IMR-90 (cell line): Measurements from ENCODE around the gene SPC25. TPM values are rescaled to one million over a fixed set of nuclear protein-coding genes. Genes with fewer than 3 reads are reported as not detected.
"Not testable (repeated sequence)": the region's sequence is repeated elsewhere in the genome, so short reads cannot be mapped to it uniquely, and the experiment has no call there.

Source experiments
- ATAC-seq: fragments of 200-7000 bp; cut with Tn5 transposase; 2 replicates; pipeline ENCODE4 v1.9.1; 2020; ENCODE audit warnings: low read depth, mild to moderate bottlenecking, moderate library complexity
- BruUV-seq: library from RNA; stranded (reverse); fragments of 400-500 nt; replicated peaks from 2 replicates; lab custom pipeline; 2021; lab: Mats Ljungman, UMichigan
- CTCF ChIA-PET: fragments of 300-600 bp; formaldehyde crosslinking; extraction: SDS; loops from one replicate; lab custom pipeline; 2021; ENCODE audit warnings: antibody characterized with exemption; lab: Yijun Ruan, JAX
- POLR2A ChIA-PET: fragments of 300-600 bp; sonication (Branson Sonifier 250); formaldehyde crosslinking; loops from one replicate; lab custom pipeline; 2022; ENCODE audit warnings: antibody characterized with exemption; ENCODE audit not compliant: unreplicated experiment; lab: Charles Lee
- DNase-seq: peaks from one replicate; pipeline ENCODE4 v3.0.0; 2013
- H2AFZ ChIP-seq: replicated peaks from 2 replicates; pipeline ENCODE3; 2013; ENCODE audit warnings: low read length, mild to moderate bottlenecking; ENCODE audit not compliant: poor library complexity
- H2AK5ac ChIP-seq: 2 replicates; pipeline ENCODE4 v1.6.1; 2013; ENCODE audit warnings: low read depth, low read length, inconsistent platforms
- H2AK9ac ChIP-seq: replicated peaks from 2 replicates; pipeline ENCODE3; 2013; ENCODE audit warnings: mild to moderate bottlenecking, low read depth, low read length, moderate library complexity; ENCODE audit not compliant: poor library complexity
- H2BK120ac ChIP-seq: 2 replicates; pipeline ENCODE4 v1.6.1; 2013; ENCODE audit warnings: low read depth, low read length, inconsistent platforms
- H2BK15ac ChIP-seq: 3 replicates; pipeline ENCODE4 v1.6.1; 2013; ENCODE audit warnings: low read depth, low read length, inconsistent platforms
- H2BK20ac ChIP-seq: 2 replicates; pipeline ENCODE4 v1.6.1; 2013; ENCODE audit warnings: low read depth, mild to moderate bottlenecking, inconsistent platforms, low read length, moderate library complexity
- H2BK5ac ChIP-seq: 2 replicates; pipeline ENCODE4 v1.6.1; 2013; ENCODE audit warnings: mild to moderate bottlenecking, low read depth, low read length, inconsistent platforms; ENCODE audit not compliant: poor library complexity, severe bottlenecking
- H3K14ac ChIP-seq: replicated peaks from 2 replicates; pipeline ENCODE4 v1.6.1; 2013; ENCODE audit warnings: low read depth, low read length, inconsistent platforms
- H3K18ac ChIP-seq: 2 replicates; pipeline ENCODE4 v1.6.1; 2013; ENCODE audit warnings: low read depth, low read length, control low read depth
- H3K23ac ChIP-seq: 2 replicates; pipeline ENCODE4 v1.6.1; 2013; ENCODE audit warnings: low read depth, low read length, inconsistent platforms
- H3K27ac ChIP-seq: 2 replicates; pipeline ENCODE4 v1.5.1; 2013; ENCODE audit warnings: mild to moderate bottlenecking, control low read depth, low read length; ENCODE audit not compliant: insufficient read depth
- H3K27me3 ChIP-seq: 2 replicates; pipeline ENCODE4 v1.6.1; 2013; ENCODE audit warnings: low read length; ENCODE audit not compliant: control insufficient read depth, insufficient read depth
- H3K36me3 ChIP-seq: 2 replicates; pipeline ENCODE4 v1.6.1; 2013; ENCODE audit warnings: low read length, mixed read lengths; ENCODE audit not compliant: control insufficient read depth, insufficient read depth
- H3K4ac ChIP-seq: 2 replicates; pipeline ENCODE4 v1.6.1; 2013; ENCODE audit warnings: low read depth, low read length, inconsistent platforms
- H3K4me1 ChIP-seq: 2 replicates; pipeline ENCODE4 v1.6.1; 2013; ENCODE audit warnings: low read length, mixed read lengths; ENCODE audit not compliant: control insufficient read depth, insufficient read depth
- H3K4me2 ChIP-seq: 2 replicates; pipeline ENCODE4 v1.6.1; 2013; ENCODE audit warnings: low read depth, mild to moderate bottlenecking, control low read depth, low read length, moderate library complexity
- H3K4me3 ChIP-seq: 2 replicates; pipeline ENCODE4 v1.5.1; 2013; ENCODE audit warnings: low read depth, mild to moderate bottlenecking, control low read depth, low read length, moderate library complexity; ENCODE audit not compliant: insufficient read depth
- H3K56ac ChIP-seq: 2 replicates; pipeline ENCODE4 v1.6.1; 2013; ENCODE audit warnings: low read length, inconsistent platforms; ENCODE audit not compliant: insufficient read depth; ENCODE audit errors: extremely low read depth
- H3K79me1 ChIP-seq, 2 experiments: 2 replicates each; pipeline ENCODE4 v1.6.1; 2013; ENCODE audit warnings: low read length in 2 of 2, inconsistent platforms in 1 of 2, low read depth in 1 of 2
- H3K9ac ChIP-seq: 2 replicates; pipeline ENCODE4 v1.6.1; 2013; ENCODE audit warnings: low read depth, low read length, control low read depth
- H3K9me1 ChIP-seq: 2 replicates; pipeline ENCODE4 v1.6.1; 2013; ENCODE audit warnings: low read length, inconsistent platforms; ENCODE audit not compliant: insufficient read depth
- H3K9me3 ChIP-seq: 2 replicates; pipeline ENCODE4 v1.6.1; 2013; ENCODE audit warnings: low read length; ENCODE audit not compliant: control insufficient read depth, insufficient read depth
- H4K20me1 ChIP-seq: 2 replicates; pipeline ENCODE4 v1.6.1; 2013; ENCODE audit warnings: low read length, inconsistent platforms; ENCODE audit not compliant: insufficient read depth
- H4K5ac ChIP-seq: 2 replicates; pipeline ENCODE4 v1.6.1; 2013; ENCODE audit warnings: mild to moderate bottlenecking, low read depth, low read length, control low read depth
- H4K8ac ChIP-seq, 2 experiments: 2 replicates each; pipeline ENCODE4 v1.6.1; 2013; ENCODE audit warnings: low read depth in 2 of 2, low read length in 2 of 2, control low read depth in 1 of 2, inconsistent platforms in 1 of 2
- H4K91ac ChIP-seq: 2 replicates; pipeline ENCODE4 v1.6.1; 2013; ENCODE audit warnings: low read depth, low read length, inconsistent platforms; ENCODE audit not compliant: insufficient read depth
- WGBS, 2 experiments: methylation state at CpG; one replicate each; pipeline versions ENCODE4 v1.1.5 to v1.1.7; 2013; ENCODE audit warnings: missing lambda C conversion rate in 2 of 2; ENCODE audit not compliant: insufficient read length in 1 of 2; ENCODE audit errors: extremely low coverage in 2 of 2; 5-methylcytosine and 5-hydroxymethylcytosine counted together
- dilution Hi-C: fragments of 300-500 bp; cut with HindIII; formaldehyde crosslinking; loops from one replicate; pipeline ENCODE4 v1.14.3; 2018; ENCODE audit warnings: low sequenced_read_pairs; ENCODE audit not compliant: unreplicated experiment
- in situ Hi-C: fragments of 300-500 bp; cut with MboI; formaldehyde crosslinking; loops from 3 replicates; pipeline ENCODE4 v1.14.3; 2019; ENCODE audit warnings: low sequenced_read_pairs, inconsistent platforms, mixed read lengths
- intact Hi-C: fragments of 100-400 bp; cut with micrococcal nuclease; formaldehyde crosslinking; loops from 2 replicates; pipeline ENCODE4 v1.10.0; 2022
- polyA plus RNA-seq, 3 experiments: library from polyadenylated mRNA; depleted of rRNA; stranded (reverse); fragments of >200 nt; gene quantifications; 2 replicates each; pipeline ENCODE4 v1.2.3, GENCODE V29; 2012; ENCODE audit warnings: low replicate concordance in 1 of 3
- total RNA-seq: library from RNA; depleted of rRNA; stranded (reverse); fragments of >200 nt; gene quantifications from 2 replicates; pipeline ENCODE4 v1.2.3, GENCODE V29; 2012

Gene SPC25
- total and polyA plus RNA-seq, 2 of the 4 experiments (the other 2 are of a cell fraction) = 2.0 to 7.1 TPM

- H3K27me3 ChIP-seq, in situ Hi-C loops, dilution Hi-C loops, H4K91ac ChIP-seq, H3K4me3 ChIP-seq, H3K27ac ChIP-seq, H3K18ac ChIP-seq, CTCF ChIA-PET, H2BK5ac ChIP-seq, H4K5ac ChIP-seq, POLR2A ChIA-PET, H2AK5ac ChIP-seq, BruUV-seq, H3K4ac ChIP-seq, DNase-seq, H4K20me1 ChIP-seq, H3K4me1 ChIP-seq, H3K9me3 ChIP-seq, intact Hi-C loops, H3K79me1 ChIP-seq, H3K9ac ChIP-seq, H3K56ac ChIP-seq, H3K14ac ChIP-seq, H2AFZ ChIP-seq, H2BK15ac ChIP-seq, H2AK9ac ChIP-seq, H2BK20ac ChIP-seq, H3K9me1 ChIP-seq, H2BK120ac ChIP-seq, H4K8ac ChIP-seq, H3K36me3 ChIP-seq, H3K4me2 ChIP-seq, ATAC-seq, H3K23ac ChIP-seq: not testable (repeated sequence)
- WGBS, 2 experiments = no CpG with 5 or more reads among the region's 1 CpG
These were observed 23.1 kb downstream of the SPC25 start for GRCh38 chr2:168867164-168867563.
